ENCODE results near the gene SFMBT1.
A peak's percentile ranks its signal among the peaks of the same experiment; 100 is the strongest.

SFMBT1 gene

GRCh38 chr3:53045518-53046170 is at the start of gene SFMBT1:
TSS of gene SFMBT1 (minus strand) at chr3:53046073. CDS start at chr3:52969128, 76,945 bp downstream.
- H3K36me3 ChIP-seq (ENCODE audit: control insufficient read depth, insufficient read depth, low read length) = no peaks in the 10 kb centered on the region
- H3K4me3 ChIP-seq (ENCODE audit: low read length) = peak within 1 kb of the TSS; percentile 50
- no peaks in the 10 kb centered on the region for H3K9me3 ChIP-seq (ENCODE audit: control insufficient read depth, low read length)
- H3K27me3 ChIP-seq (ENCODE audit: control insufficient read depth, insufficient read depth, low read length) = peaks cover 3% of the 10 kb centered on the region
- no peaks in the 10 kb centered on the region for H3K4me1 ChIP-seq (ENCODE audit: control insufficient read depth, insufficient read depth, low read length)
- peak within 1 kb of the TSS; percentile 80 for H3K9ac ChIP-seq (ENCODE audit: low read length)

DNA sequence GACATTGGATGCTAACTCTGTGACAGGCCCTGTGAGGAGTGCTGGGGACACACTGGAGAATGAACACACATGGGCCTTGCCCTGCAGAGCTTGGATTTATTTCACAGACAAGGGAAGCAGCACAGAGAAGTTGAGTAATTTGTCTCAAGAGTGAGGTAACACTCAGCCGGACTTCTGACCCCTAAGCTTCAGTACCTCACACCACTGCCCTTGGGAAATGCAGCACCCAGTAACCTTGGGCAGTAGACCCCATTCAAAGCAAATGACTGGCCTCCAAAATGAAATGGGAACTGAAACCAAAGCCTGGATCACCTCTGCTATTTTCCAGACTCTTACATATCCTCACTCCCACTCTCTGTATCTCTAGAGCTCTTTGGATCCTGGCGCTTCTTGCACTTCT is 47.1 kb upstream of the SFMBT1 start:
- H3K9me3 ChIP-seq (ENCODE audit: control insufficient read depth, low read length) = no peaks in the 10 kb centered on the region

GRCh38 chr3:53092216-53092615 is 46.3 kb upstream of the SFMBT1 start:
- H3K36me3 ChIP-seq (ENCODE audit: control insufficient read depth, insufficient read depth, low read length) = peaks cover 6% of the 10 kb centered on the region
- no peaks in the 10 kb centered on the region for H3K27me3 ChIP-seq (ENCODE audit: control insufficient read depth, insufficient read depth, low read length)
- no peak overlapping the region for H3K9ac ChIP-seq (ENCODE audit: low read length)
- H3K9me3 ChIP-seq (ENCODE audit: control insufficient read depth, low read length) = no peaks in the 10 kb centered on the region
- H3K4me3 ChIP-seq (ENCODE audit: low read length) = no peak overlapping the region
- no peaks in the 10 kb centered on the region for H3K4me1 ChIP-seq (ENCODE audit: control insufficient read depth, insufficient read depth, low read length)

More for the DNA sequence above, 47.1 kb upstream of the SFMBT1 start:
- Histone ChIP-seq H3K4me3 (ENCODE audit: low read length) (no peak overlapping the region), H3K36me3 (ENCODE audit: control insufficient read depth, insufficient read depth, low read length) (peaks cover 6% of the 10 kb centered on the region), H3K4me1 (ENCODE audit: control insufficient read depth, insufficient read depth, low read length) (no peaks in the 10 kb centered on the region), H3K27me3 (ENCODE audit: control insufficient read depth, insufficient read depth, low read length) (no peaks in the 10 kb centered on the region), H3K9ac (ENCODE audit: low read length) (no peak overlapping the region)

GRCh38 chr3:53091011-53091410 is 45.1 kb upstream of the SFMBT1 start:
- Histone ChIP-seq H3K27me3 (ENCODE audit: control insufficient read depth, insufficient read depth, low read length) (no peaks in the 10 kb centered on the region), H3K9ac (ENCODE audit: low read length) (no peak overlapping the region), H3K4me1 (ENCODE audit: control insufficient read depth, insufficient read depth, low read length) (no peaks in the 10 kb centered on the region), H3K4me3 (ENCODE audit: low read length) (no peak overlapping the region), H3K36me3 (ENCODE audit: control insufficient read depth, insufficient read depth, low read length) (peaks cover 6% of the 10 kb centered on the region), H3K9me3 (ENCODE audit: control insufficient read depth, low read length) (no peaks in the 10 kb centered on the region)

GRCh38 chr3:53089511-53089910 is 43.6 kb upstream of the SFMBT1 start:
- Histone ChIP-seq H3K9ac (ENCODE audit: low read length) (no peak overlapping the region), H3K27me3 (ENCODE audit: control insufficient read depth, insufficient read depth, low read length) (no peaks in the 10 kb centered on the region), H3K4me3 (ENCODE audit: low read length) (no peak overlapping the region), H3K9me3 (ENCODE audit: control insufficient read depth, low read length) (no peaks in the 10 kb centered on the region), H3K36me3 (ENCODE audit: control insufficient read depth, insufficient read depth, low read length) (peaks cover 6% of the 10 kb centered on the region), H3K4me1 (ENCODE audit: control insufficient read depth, insufficient read depth, low read length) (peaks cover 4% of the 10 kb centered on the region)

GRCh38 chr3:53085476-53085875 is 39.6 kb upstream of the SFMBT1 start:
- Histone ChIP-seq H3K36me3 (ENCODE audit: control insufficient read depth, insufficient read depth, low read length) (peaks cover 6% of the 10 kb centered on the region), H3K4me1 (ENCODE audit: control insufficient read depth, insufficient read depth, low read length) (peaks cover 10% of the 10 kb centered on the region), H3K9me3 (ENCODE audit: control insufficient read depth, low read length) (no peaks in the 10 kb centered on the region), H3K9ac (ENCODE audit: low read length) (no peak overlapping the region), H3K4me3 (ENCODE audit: low read length) (no peak overlapping the region), H3K27me3 (ENCODE audit: control insufficient read depth, insufficient read depth, low read length) (no peaks in the 10 kb centered on the region)

DNA sequence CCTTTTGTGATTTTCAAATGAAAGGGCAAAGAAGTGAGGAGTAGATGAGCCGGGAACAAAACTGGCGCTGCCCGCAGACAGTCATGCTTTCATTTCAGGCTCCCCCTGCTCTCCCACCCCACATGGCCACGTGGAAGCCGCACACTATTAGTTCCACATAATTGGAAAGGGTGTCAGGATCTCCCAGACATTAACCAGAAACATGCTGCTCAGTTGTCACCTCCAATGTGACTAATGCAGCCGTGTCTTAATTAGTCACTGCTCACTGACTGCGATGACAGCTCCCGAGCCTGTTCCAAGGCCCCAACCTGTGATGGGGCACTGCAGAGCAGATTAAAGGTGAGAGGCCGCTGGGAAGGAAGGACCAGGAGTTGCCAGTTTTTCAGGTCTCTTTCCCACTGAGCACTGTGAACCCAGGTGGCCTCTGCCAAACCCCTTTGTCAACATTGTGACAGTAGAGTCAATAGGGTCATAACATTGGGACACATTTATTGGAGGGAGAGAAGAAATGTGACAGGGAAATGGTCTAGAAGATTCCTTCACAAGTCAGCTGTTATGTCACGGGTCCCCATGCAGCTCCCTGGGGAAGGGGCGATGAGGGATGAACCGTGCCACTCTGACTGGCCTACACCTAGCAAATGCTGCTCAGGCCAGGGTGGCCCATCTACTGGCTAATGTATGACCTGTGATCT is 38.6 kb upstream of the SFMBT1 start:
- H3K4me3 ChIP-seq (ENCODE audit: low read length) = no peak overlapping the region
- no peaks in the 10 kb centered on the region for H3K27me3 ChIP-seq (ENCODE audit: control insufficient read depth, insufficient read depth, low read length)
- no peaks in the 10 kb centered on the region for H3K9me3 ChIP-seq (ENCODE audit: control insufficient read depth, low read length)
- H3K9ac ChIP-seq (ENCODE audit: low read length) = no peak overlapping the region
- H3K36me3 ChIP-seq (ENCODE audit: control insufficient read depth, insufficient read depth, low read length) = no peaks in the 10 kb centered on the region
- H3K4me1 ChIP-seq (ENCODE audit: control insufficient read depth, insufficient read depth, low read length) = peaks cover 10% of the 10 kb centered on the region

DNA sequence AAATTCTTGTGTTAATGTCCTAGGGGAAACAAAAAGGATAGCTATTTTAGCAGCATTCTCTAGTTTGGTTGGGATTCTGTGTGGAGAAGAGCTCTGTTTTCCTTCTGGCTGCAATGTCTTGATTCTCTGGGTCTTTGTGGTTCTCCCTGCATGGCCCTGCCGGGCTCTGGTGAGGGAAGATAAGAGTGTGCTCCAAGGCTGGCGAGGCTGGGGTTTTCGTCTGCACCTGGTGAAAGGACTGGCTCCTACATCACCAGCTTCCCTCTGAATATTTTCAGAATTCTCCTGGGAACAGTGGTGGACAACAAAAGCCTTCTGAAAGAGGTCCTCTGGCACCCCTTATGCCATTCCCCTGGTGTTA is 38.1 kb upstream of the SFMBT1 start:
- H3K4me3 ChIP-seq (ENCODE audit: low read length) = no peak overlapping the region
- peaks cover 10% of the 10 kb centered on the region for H3K4me1 ChIP-seq (ENCODE audit: control insufficient read depth, insufficient read depth, low read length)
- no peaks in the 10 kb centered on the region for H3K9me3 ChIP-seq (ENCODE audit: control insufficient read depth, low read length)
- no peaks in the 10 kb centered on the region for H3K27me3 ChIP-seq (ENCODE audit: control insufficient read depth, insufficient read depth, low read length)
- no peaks in the 10 kb centered on the region for H3K36me3 ChIP-seq (ENCODE audit: control insufficient read depth, insufficient read depth, low read length)
- no peak overlapping the region for H3K9ac ChIP-seq (ENCODE audit: low read length)

DNA sequence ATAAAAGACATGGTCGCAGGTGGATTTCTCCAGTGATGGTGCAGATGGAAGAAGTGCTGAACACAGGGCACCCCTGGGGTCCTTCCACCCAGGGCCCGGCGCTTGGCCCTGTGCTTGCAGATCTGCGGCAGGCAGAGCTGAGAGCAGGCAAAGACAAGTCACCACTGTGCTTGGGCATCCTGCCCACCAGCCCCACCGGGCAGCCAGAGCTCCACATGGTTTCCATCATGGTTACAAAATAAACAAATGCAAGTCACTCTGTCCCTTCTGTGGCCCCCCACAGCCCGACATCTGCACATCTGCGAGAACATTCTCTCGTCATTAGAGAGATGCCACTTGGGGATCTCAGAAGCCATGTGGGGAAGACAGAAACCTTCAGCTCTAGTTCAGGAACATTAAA is 37.6 kb upstream of the SFMBT1 start:
- no peak overlapping the region for H3K9ac ChIP-seq (ENCODE audit: low read length)
- H3K36me3 ChIP-seq (ENCODE audit: control insufficient read depth, insufficient read depth, low read length) = no peaks in the 10 kb centered on the region
- H3K4me3 ChIP-seq (ENCODE audit: low read length) = no peak overlapping the region
- H3K4me1 ChIP-seq (ENCODE audit: control insufficient read depth, insufficient read depth, low read length) = peaks cover 10% of the 10 kb centered on the region
- no peaks in the 10 kb centered on the region for H3K27me3 ChIP-seq (ENCODE audit: control insufficient read depth, insufficient read depth, low read length)
- H3K9me3 ChIP-seq (ENCODE audit: control insufficient read depth, low read length) = no peaks in the 10 kb centered on the region

DNA sequence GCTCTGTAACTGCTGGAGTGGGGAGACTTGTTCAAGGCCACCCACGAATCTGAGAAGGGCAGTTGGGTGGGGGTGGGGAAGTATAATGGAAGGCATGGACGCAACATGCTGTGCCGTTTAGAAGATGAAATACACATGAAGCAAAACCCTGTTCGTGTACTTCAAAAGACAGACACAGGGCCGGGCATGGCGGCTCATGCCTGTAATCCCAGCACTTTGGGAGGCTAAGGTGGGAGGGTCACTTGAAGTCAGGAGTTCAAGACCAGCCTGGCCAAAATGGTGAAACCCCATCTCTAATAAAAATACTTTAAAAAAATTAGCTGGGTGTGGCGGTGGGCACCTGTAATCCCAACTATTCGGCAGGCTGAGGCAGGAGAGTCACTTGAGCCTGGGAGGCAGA is 36.9 kb upstream of the SFMBT1 start:
- Histone ChIP-seq H3K9me3 (ENCODE audit: control insufficient read depth, low read length) (no peaks in the 10 kb centered on the region), H3K9ac (ENCODE audit: low read length) (no peak overlapping the region), H3K36me3 (ENCODE audit: control insufficient read depth, insufficient read depth, low read length) (no peaks in the 10 kb centered on the region), H3K27me3 (ENCODE audit: control insufficient read depth, insufficient read depth, low read length) (no peaks in the 10 kb centered on the region), H3K4me3 (ENCODE audit: low read length) (no peak overlapping the region), H3K4me1 (ENCODE audit: control insufficient read depth, insufficient read depth, low read length) (peaks cover 10% of the 10 kb centered on the region)

- H3K4me3 ChIP-seq (ENCODE audit: low read length) = no peak overlapping the region
- no peaks in the 10 kb centered on the region for H3K36me3 ChIP-seq (ENCODE audit: control insufficient read depth, insufficient read depth, low read length)
- H3K27me3 ChIP-seq (ENCODE audit: control insufficient read depth, insufficient read depth, low read length) = no peaks in the 10 kb centered on the region
- H3K9ac ChIP-seq (ENCODE audit: low read length) = no peak overlapping the region
- H3K4me1 ChIP-seq (ENCODE audit: control insufficient read depth, insufficient read depth, low read length) = peaks cover 10% of the 10 kb centered on the region
- no peaks in the 10 kb centered on the region for H3K9me3 ChIP-seq (ENCODE audit: control insufficient read depth, low read length)
Measured at GRCh38 chr3:53081318-53081717, 35.4 kb upstream of the SFMBT1 start.

DNA sequence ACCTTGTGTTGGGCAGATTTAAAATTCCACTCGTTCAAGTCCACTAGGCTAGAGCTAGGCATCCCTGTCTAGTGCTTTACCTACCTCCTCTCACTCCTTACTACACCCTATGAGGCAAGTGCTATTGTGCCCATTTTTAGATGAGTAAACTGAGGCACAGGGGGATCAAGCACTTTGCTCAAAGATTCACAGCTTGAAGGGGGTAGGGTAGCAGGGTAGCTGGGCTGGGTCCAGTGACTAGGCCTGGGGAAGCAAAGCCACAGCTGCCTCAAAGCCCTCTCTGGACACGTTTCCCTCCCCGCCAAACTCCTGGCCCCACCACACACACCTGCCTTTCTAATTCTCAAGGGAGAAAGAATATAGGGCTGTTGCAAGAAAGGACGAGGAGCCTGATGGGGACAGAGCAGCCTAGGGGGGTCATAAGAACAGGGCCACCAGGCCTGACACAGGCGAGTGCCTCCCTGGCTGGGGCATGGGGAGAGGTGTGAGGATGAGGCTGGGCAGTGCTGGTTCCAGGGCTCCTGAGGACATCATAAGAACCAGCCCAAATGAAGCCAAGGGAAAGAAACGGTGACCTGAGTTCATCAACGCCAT is 34.8 kb upstream of the SFMBT1 start:
- Histone ChIP-seq H3K36me3 (ENCODE audit: control insufficient read depth, insufficient read depth, low read length) (no peaks in the 10 kb centered on the region), H3K4me1 (ENCODE audit: control insufficient read depth, insufficient read depth, low read length) (peaks cover 10% of the 10 kb centered on the region), H3K27me3 (ENCODE audit: control insufficient read depth, insufficient read depth, low read length) (no peaks in the 10 kb centered on the region), H3K9me3 (ENCODE audit: control insufficient read depth, low read length) (no peaks in the 10 kb centered on the region), H3K9ac (ENCODE audit: low read length) (no peak overlapping the region), H3K4me3 (ENCODE audit: low read length) (no peak overlapping the region)

Measured in mucosa of stomach (tissue), 1 donor.